B cell (primary cell): ENCODE measurements around the gene E2F3. TPM values are rescaled to one million over a fixed set of nuclear protein-coding genes. Genes with fewer than 3 reads are reported as not detected.

Experiments
- ATAC-seq: fragments of 200-7000 bp; cut with Tn5 transposase; one replicate; pipeline ENCODE4 v1.10.0; 2021; ENCODE audit warnings: low read depth, mild to moderate bottlenecking, moderate number of reproducible peaks, moderate library complexity
- CTCF ChIA-PET: fragments of 350-600 bp; sonication (Branson Sonifier 250); formaldehyde crosslinking; loops from one replicate; lab custom pipeline; 2021; ENCODE audit warnings: antibody characterized with exemption, inconsistent platforms; lab: Charles Lee
- POLR2A ChIA-PET: fragments of 350-600 bp; sonication (Branson Sonifier 250); formaldehyde crosslinking; loops from one replicate; lab custom pipeline; 2021; ENCODE audit warnings: antibody characterized with exemption; lab: Charles Lee
- DNase-seq: peaks from one replicate; pipeline ENCODE4 v3.0.0; 2013
- H2AFZ ChIP-seq: 2 replicates; pipeline ENCODE4 v1.6.1; 2012; ENCODE audit warnings: mild to moderate bottlenecking, low read depth, low read length; ENCODE audit not compliant: insufficient read depth, poor library complexity, severe bottlenecking
- H3K27ac ChIP-seq, 2 donors: 1 replicate in 1 of 2; 2 replicates in 1 of 2; pipeline ENCODE4 v1.5.1; 2012 to 2013; ENCODE audit warnings: low read length in 2 of 2, mild to moderate bottlenecking in 2 of 2, moderate library complexity in 1 of 2
- H3K27me3 ChIP-seq, 4 experiments: fragments of 200-600 bp in 1 of 4; sonication (generic) in 1 of 4; replicated peaks in 1 of 4; 1 replicate in 2 of 4; 2 replicates in 2 of 4; pipeline versions ENCODE4 v1.6.1 to v1.7.0; 2013 to 2016; ENCODE audit warnings: low read length in 3 of 4, mild to moderate bottlenecking in 2 of 4, mixed read lengths in 1 of 4, moderate library complexity in 1 of 4; ENCODE audit not compliant: insufficient read depth in 4 of 4, control insufficient read depth in 3 of 4; ENCODE audit errors: control extremely low read depth in 1 of 4
- H3K36me3 ChIP-seq, 2 experiments: replicated peaks in 1 of 2; 1 replicate in 1 of 2; 2 replicates in 1 of 2; pipeline versions ENCODE4 v1.6.1 to v1.7.1; 2013; ENCODE audit warnings: low read length in 1 of 2; ENCODE audit not compliant: insufficient read depth in 2 of 2, control insufficient read depth in 1 of 2; ENCODE audit errors: control extremely low read depth in 1 of 2, extremely low read depth in 1 of 2
- H3K4me1 ChIP-seq, 2 donors: fragments of 200-600 bp in 1 of 2; sonication (generic) in 1 of 2; 1 replicate in 1 of 2; 2 replicates in 1 of 2; pipeline versions ENCODE4 v1.5.1 to v1.6.1; 2013 to 2017; ENCODE audit warnings: low read length in 2 of 2; ENCODE audit not compliant: control insufficient read depth in 2 of 2, insufficient read depth in 2 of 2
- H3K4me2 ChIP-seq: replicated peaks from 2 replicates; pipeline ENCODE3; 2012; ENCODE audit warnings: mild to moderate bottlenecking, low read depth, low read length; ENCODE audit not compliant: poor library complexity, severe bottlenecking
- H3K4me3 ChIP-seq, 5 experiments: fragments of 200-600 bp in 1 of 5; sonication (generic) in 1 of 5; 1 replicate in 3 of 5; 2 replicates in 2 of 5; pipeline versions ENCODE4 v1.5.1 to v1.7.0; 2011 to 2016; ENCODE audit warnings: low read length in 4 of 5, mild to moderate bottlenecking in 4 of 5, low read depth in 2 of 5, control low read depth in 1 of 5, moderate library complexity in 1 of 5; ENCODE audit not compliant: insufficient read depth in 1 of 5; ENCODE audit errors: control extremely low read depth in 1 of 5, extremely low read depth in 1 of 5
- H3K79me2 ChIP-seq: fragments of 200-600 bp; sonication (generic); one replicate; pipeline ENCODE4 v1.6.0; 2016; ENCODE audit warnings: low read length; ENCODE audit not compliant: control insufficient read depth, insufficient read depth
- H3K9ac ChIP-seq: fragments of 200-600 bp; sonication (generic); 2 replicates; pipeline ENCODE4 v1.6.1; 2017; ENCODE audit warnings: mild to moderate bottlenecking, low read length, moderate library complexity
- H3K9me3 ChIP-seq, 3 donors: one replicate each; pipeline versions ENCODE4 v1.6.1 to v1.7.1; 2013; ENCODE audit warnings: low read length in 2 of 3; ENCODE audit not compliant: control insufficient read depth in 2 of 3, insufficient read depth in 1 of 3; ENCODE audit errors: control extremely low read depth in 1 of 3
- H4K20me1 ChIP-seq: 2 replicates; pipeline ENCODE4 v1.6.0; 2012; ENCODE audit warnings: mild to moderate bottlenecking, low read length; ENCODE audit not compliant: insufficient read depth, control insufficient read depth, poor library complexity, severe bottlenecking
- H3K27ac Mint-ChIP-seq: one replicate; pipeline ENCODE4 v1.8.0; 2021; ENCODE audit warnings: mixed read lengths
- H3K27me3 Mint-ChIP-seq: one replicate; pipeline ENCODE4 v1.8.0; 2021; ENCODE audit warnings: mixed read lengths
- H3K4me1 Mint-ChIP-seq: one replicate; pipeline ENCODE4 v1.8.0; 2021; ENCODE audit warnings: mixed read lengths
- H3K4me3 Mint-ChIP-seq: one replicate; pipeline ENCODE4 v1.8.0; 2021; ENCODE audit warnings: mixed read lengths
- H3K9me3 Mint-ChIP-seq: one replicate; pipeline ENCODE4 v1.8.0; 2022; ENCODE audit warnings: mixed read lengths; ENCODE audit not compliant: insufficient read depth
- CTCF ChIP-seq: fragments of 200-600 bp; IDR thresholded peaks from one replicate; pipeline ENCODE4 v1.8.0; 2022; ENCODE audit warnings: antibody characterized with exemption, mild to moderate bottlenecking
- EZH2 ChIP-seq: IDR thresholded peaks from 2 replicates; pipeline ENCODE4 v1.6.1; 2012; ENCODE audit warnings: borderline replicate concordance, low read depth, mild to moderate bottlenecking, moderate library complexity, low read length; ENCODE audit not compliant: insufficient read depth, poor library complexity, severe bottlenecking
- WGBS: methylation state at CpG from one replicate; pipeline ENCODE4 v1.1.5; 2013; ENCODE audit warnings: missing lambda C conversion rate; ENCODE audit not compliant: insufficient coverage; 5-methylcytosine and 5-hydroxymethylcytosine counted together
- intact Hi-C: fragments of 100-400 bp; cut with micrococcal nuclease; formaldehyde crosslinking; loops from one replicate; pipeline ENCODE4 v1.10.0; 2022
- polyA plus RNA-seq: library from polyadenylated mRNA; depleted of rRNA; stranded (reverse); fragments of >200 nt; gene quantifications from 2 replicates; pipeline ENCODE4 v1.2.3, GENCODE V29; 2012
- total RNA-seq, 2 donors: library from RNA; stranded (reverse); fragments of 120-200 nt in 1 of 2; gene quantifications; 1 replicate in 1 of 2; 2 replicates in 1 of 2; pipeline versions ENCODE4 v1.2.3 to v1.2.4, GENCODE V29; 2013 to 2022

The E2F3 gene
- total and polyA plus RNA-seq, 2 donors (not counting 1 experiment from before 2014, with no cell fraction given), result 2.2 to 8.3 TPM

GRCh38 chr6:20402092-20402341, 338 bp downstream of the E2F3 start:
- Mint-ChIP-seq H3K4me1 (peaks cover 24% of the 10 kb centered on the region), H3K27me3 (no peaks in the 10 kb centered on the region), H3K4me3 (peak overlapping the region; percentile 94), H3K27ac (peak overlapping the region; percentile 90), H3K9me3 (no peaks in the 10 kb centered on the region)
- H3K4me2 ChIP-seq, result peak overlapping the region; percentile 96
- H3K4me1 ChIP-seq, result peaks cover 14 to 17% of the 10 kb centered on the region in 2 donors
- H3K27me3 ChIP-seq, result no peaks in the 10 kb centered on the region
- WGBS, result 1% methylated on average over 9 of the region's 15 CpGs
- ATAC-seq, result no peak
- peaks cover 16% of the 10 kb centered on the region for H3K79me2 ChIP-seq
- peak overlapping the region; percentile 86 for H3K9ac ChIP-seq
- intact Hi-C loops, result no loop called here
- H3K27ac ChIP-seq, result peak overlapping the region in 1 of 2 donors; percentile 95
- H3K9me3 ChIP-seq, result no peaks in the 10 kb centered on the region
- H3K4me3 ChIP-seq, result peak overlapping the region; percentile 57 to 82 (median 71)
- no peak for DNase-seq
- ChIA-PET POLR2A (no interaction called here), CTCF (no interaction called here)
- TF ChIP-seq CTCF (no peak), EZH2 (no peak)
- no peaks in the 10 kb centered on the region for H4K20me1 ChIP-seq
- H2AFZ ChIP-seq, result peak overlapping the region; percentile 84
- H3K36me3 ChIP-seq, result peaks cover 1 to 8% of the 10 kb centered on the region in 2 experiments

GRCh38 chr6:20402342-20403069, 827 bp downstream of the E2F3 start:
- H3K36me3 ChIP-seq, result peaks cover 1 to 8% of the 10 kb centered on the region in 2 experiments
- POLR2A ChIA-PET, result interaction anchor here (0.7 to 1.5 kb wide), 3 partner anchors 83 to 1191 kb away, joined by 4 to 11 read pairs (median 9); partner anchors contain the start of gene CDKAL1
- ATAC-seq, result no peak
- H3K9ac ChIP-seq, result peak overlapping the region; percentile 86
- peak overlapping the region in 4 of 5 experiments; percentile 67 to 82 (median 75) for H3K4me3 ChIP-seq
- peak overlapping the region; percentile 94 for H3K4me3 Mint-ChIP-seq
- H3K27me3 Mint-ChIP-seq, result no peaks in the 10 kb centered on the region
- peak overlapping the region; percentile 46 for H3K27ac Mint-ChIP-seq
- WGBS, result 0% methylated on average over 64 of the region's 73 CpGs
- intact Hi-C loops, result no loop called here
- H3K9me3 ChIP-seq, result no peaks in the 10 kb centered on the region
- H3K27ac ChIP-seq, result peak overlapping the region; percentile 63 to 95
- peaks cover 18% of the 10 kb centered on the region for H3K79me2 ChIP-seq
- peaks cover 14 to 17% of the 10 kb centered on the region in 2 donors for H3K4me1 ChIP-seq
- H3K27me3 ChIP-seq, result no peaks in the 10 kb centered on the region
- peak overlapping the region; percentile 96 for H3K4me2 ChIP-seq
- no peaks in the 10 kb centered on the region for H4K20me1 ChIP-seq
- CTCF ChIA-PET, result no interaction called here
- peak overlapping the region; percentile 84 for H2AFZ ChIP-seq
- DNase-seq, result peak; percentile 71
- H3K9me3 Mint-ChIP-seq, result no peaks in the 10 kb centered on the region
- TF ChIP-seq CTCF, result no peak
- no peak for TF ChIP-seq EZH2
- H3K4me1 Mint-ChIP-seq, result peaks cover 27% of the 10 kb centered on the region
